ENCODE data around the gene CCDC157.

The CCDC157 gene

GRCh38 chr22:30347255-30347892, 9.4 kb upstream of the CCDC157 start:
- no peak for DNase-seq
- intact Hi-C loops (cut with DNase I), result no loop called here

DNA sequence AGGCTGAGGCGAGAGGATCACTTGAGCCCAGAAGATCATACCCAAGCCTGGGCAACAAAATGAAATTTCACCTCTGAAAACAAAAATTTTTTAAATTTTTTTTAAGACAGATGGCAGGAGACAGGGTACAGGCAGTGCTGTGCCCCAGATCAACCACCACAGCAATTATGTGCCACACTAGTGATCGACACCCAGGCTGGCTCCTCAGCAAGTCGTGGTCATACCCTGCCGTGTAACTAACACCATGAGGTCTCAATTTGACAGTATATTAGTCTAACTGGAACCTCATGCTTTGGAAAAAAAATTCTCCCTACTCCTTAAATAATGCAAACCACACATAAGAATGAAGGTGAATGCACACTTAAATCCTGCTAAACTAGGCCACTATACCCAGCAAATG, 8.4 kb upstream of the CCDC157 start:
- peak in 2 of 10 donors; percentile 5 to 29 for DNase-seq
- intact Hi-C loops (cut with DNase I), result no loop called here

- DNase-seq, result peak in 1 of 10 donors; percentile 14
Observed at GRCh38 chr22:30348809-30349208, 8.0 kb upstream of the CCDC157 start.

DNA sequence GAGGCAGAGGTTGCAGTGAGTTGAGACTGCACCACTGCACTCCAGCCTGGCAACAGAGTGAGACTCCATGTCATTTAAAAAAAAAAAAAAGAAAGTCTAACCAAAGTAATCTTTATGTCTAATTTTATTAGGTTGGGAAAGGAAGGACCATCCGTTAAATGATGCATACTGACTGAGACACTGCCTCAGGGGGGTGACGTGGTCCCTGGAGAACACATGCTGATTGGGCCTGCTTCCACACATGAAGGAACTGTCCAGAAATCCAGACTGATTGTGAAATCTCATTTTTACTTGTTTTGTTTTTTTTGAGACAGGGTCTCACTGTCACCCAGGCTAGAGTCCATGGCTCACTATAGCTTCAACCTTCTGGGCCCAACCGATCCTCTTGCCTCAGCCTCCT, 5.6 kb upstream of the CCDC157 start:
- intact Hi-C loops (cut with DNase I), result no loop called here
- DNase-seq, result peak in 2 of 10 donors; percentile 12 to 18

More at GRCh38 chr22:30348809-30349208, 8.0 kb upstream of the CCDC157 start:
- intact Hi-C loops (cut with DNase I), result no loop called here

- DNase-seq, result no peak
- intact Hi-C loops (cut with DNase I), result no loop called here
Observed at GRCh38 chr22:30354644-30355043, 2.2 kb upstream of the CCDC157 start.

GRCh38 chr22:30357236-30357570, 396 bp downstream of the CCDC157 start:
- no peak for DNase-seq
- intact Hi-C loops (cut with DNase I), result no loop called here

DNA sequence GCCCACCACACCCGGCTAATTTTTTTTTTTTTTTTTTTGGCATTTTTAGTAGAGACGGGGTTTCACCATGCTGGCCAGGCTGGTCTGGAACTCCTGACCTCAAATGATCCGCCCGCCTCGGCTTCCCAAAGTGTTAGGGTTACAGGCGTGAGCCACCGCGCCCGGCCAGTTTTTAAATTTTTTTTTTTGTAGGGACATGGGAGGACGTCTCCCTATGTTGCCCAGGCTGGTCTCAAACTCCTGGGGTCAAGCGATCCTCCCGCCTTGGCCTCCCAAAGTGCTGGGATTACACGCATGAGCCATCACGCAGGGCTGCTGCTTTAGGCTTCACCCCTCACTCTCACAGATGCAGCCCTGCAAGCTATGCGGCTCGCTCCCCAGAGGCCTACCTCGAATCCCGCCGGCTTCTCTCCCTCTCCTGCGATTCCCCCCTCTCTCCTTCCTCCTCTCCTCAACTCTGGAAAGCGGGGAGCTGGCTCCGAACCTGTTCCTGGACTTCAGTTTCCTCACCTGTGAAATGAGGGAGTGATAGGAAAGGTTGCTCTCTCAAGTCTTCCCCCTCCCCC, 926 bp downstream of the CCDC157 start:
- DNase-seq, result peak in 3 of 10 donors; percentile 68 to 82 (median 76)
- intact Hi-C loops (cut with DNase I), result no loop called here

- DNase-seq, result peak in 3 of 10 donors; percentile 11 to 24 (median 12)
- intact Hi-C loops (cut with DNase I), result no loop called here
Observed at GRCh38 chr22:30358541-30358940, 1.7 kb downstream of the CCDC157 start.

DNA sequence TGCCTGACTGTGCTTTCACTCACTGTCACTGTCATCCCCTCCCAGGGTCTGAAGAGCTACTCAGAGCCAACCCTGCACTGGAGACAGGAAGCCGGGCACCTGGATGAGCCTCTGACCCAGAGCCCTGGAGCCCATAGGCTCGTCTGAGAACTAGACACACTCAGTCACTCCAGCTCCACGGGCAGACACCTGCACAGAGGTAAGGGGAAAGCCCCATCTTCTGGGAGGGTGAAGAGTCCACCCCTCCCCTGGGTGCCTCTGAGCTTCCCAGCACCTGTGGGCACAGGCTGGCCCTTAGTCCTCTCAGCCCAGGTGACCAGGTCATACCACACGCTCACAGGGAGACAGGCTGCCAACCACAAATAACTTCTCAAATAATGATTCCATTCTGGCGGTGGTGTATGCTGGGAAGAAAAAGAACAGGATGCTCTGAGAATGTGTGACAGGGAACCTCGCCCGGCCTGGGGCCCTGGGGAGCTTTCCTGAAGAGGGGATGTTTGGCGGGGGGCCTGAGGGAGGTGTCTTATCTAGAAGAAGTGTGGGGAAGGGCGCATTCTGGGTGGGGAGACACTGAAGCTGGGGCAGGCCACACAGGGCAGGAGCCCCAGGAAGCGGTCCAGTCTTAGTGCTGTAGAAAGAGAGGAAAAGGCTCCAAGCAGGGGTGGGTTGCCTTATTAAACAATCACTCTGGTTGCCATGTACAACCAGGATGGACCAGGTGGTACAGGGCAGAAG, 5.3 kb downstream of the CCDC157 start:
- peak in 3 of 10 donors; percentile 44 to 57 (median 55) for DNase-seq
- intact Hi-C loops (cut with DNase I), result no loop called here

- DNase-seq, result peak in 3 of 10 donors; percentile 25 to 51 (median 48)
- intact Hi-C loops (cut with DNase I), result no loop called here
Observed at GRCh38 chr22:30362651-30363281, 6.0 kb downstream of the CCDC157 start.

GRCh38 chr22:30365891-30366290, 9.1 kb downstream of the CCDC157 start:
- intact Hi-C loops (cut with DNase I), result no loop called here
- DNase-seq, result peak in 3 of 10 donors; percentile 24 to 64 (median 59)

- intact Hi-C loops (cut with DNase I), result no loop called here
Observed at GRCh38 chr22:30368420-30368819, 11.6 kb downstream of the CCDC157 start.

DNA sequence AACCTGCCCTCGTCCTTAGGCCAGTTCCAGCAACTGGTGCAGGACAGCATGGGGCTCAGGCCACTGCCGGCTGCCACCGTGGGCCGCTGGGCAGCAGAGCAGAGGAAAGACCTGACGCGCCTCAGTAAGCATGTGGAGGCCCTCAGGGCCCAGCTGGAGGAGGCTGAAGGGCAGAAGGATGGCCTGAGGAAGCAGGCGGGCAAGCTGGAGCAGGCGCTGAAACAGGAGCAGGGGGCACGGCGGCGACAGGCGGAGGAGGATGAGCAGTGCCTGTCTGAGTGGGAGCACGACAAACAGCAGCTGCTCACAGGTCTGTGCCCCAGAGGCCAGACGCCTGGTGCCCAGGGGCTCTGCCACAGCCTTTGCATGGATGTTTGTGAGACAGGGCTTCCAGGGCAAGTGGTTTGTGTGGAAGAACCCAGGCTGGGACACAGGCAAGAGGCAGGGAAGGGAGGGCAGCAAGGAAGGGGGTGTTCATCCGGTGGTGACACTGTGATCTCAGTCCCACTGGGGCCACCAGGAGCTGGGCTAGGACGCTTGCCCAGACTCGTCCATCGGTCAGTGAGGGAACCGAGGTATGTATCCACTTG, 13.9 kb downstream of the CCDC157 start:
- intact Hi-C loops (cut with DNase I), result no loop called here
- no peak for DNase-seq

More at GRCh38 chr22:30368420-30368819, 11.6 kb downstream of the CCDC157 start:
- peak in 3 of 10 donors; percentile 11 to 55 (median 18) for DNase-seq

- intact Hi-C loops (cut with DNase I), result no loop called here
- peak in 1 of 10 donors; percentile 46 for DNase-seq
Observed at GRCh38 chr22:30371321-30371720, 14.5 kb downstream of the CCDC157 start.

GRCh38 chr22:30371981-30372380, 15.2 kb downstream of the CCDC157 start:
- intact Hi-C loops (cut with DNase I), result no loop called here
- no peak for DNase-seq

- intact Hi-C loops (cut with DNase I), result no loop called here
- no peak for DNase-seq
Observed at GRCh38 chr22:30372915-30373314, 16.1 kb downstream of the CCDC157 start.

DNA sequence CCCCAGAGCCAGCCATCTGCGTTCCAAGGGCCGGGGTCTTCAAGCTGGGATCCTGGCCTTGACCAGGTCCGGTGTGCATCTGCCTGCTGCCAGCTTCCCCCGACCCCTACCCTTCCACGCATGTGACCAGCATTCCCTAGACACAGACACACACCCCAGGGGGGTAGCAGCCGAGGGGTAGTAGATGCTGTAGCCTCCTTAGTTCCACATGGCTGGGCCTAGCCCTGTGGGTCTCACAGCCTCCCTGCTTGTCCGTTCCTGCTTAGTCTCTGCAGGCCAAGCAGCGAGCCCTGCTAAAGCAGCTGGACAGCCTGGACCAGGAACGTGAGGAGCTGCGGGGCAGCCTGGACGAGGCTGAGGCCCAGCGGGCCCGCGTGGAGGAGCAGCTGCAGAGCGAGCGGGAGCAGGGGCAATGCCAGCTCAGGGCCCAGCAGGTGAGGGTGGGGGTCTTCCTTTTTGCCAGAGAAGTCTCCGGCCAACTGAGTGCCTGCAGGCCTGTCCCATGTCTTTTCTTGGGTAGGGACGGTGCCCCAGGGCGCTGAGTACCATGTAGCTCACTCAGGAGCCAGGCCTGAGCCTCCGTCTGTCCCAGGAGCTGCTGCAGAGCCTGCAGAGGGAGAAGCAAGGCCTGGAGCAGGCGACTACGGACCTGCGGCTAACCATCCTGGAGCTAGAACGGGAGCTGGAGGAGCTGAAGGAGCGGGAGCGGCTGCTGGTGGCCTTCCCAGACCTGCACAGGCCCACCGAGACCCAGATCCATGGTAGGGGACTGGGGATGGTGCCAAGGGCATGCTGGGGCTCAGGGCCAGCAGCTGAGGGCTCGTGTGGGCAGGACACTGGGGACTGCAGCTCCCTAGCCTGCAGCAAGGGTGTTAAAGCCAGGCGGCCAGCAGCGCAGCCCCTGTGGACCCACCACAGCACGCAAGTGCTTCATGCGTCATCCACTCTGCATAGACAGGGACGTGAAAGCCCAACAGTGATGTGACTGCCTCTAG, 16.8 kb downstream of the CCDC157 start:
- no peak for DNase-seq
- intact Hi-C loops (cut with DNase I), result no loop called here

DNA sequence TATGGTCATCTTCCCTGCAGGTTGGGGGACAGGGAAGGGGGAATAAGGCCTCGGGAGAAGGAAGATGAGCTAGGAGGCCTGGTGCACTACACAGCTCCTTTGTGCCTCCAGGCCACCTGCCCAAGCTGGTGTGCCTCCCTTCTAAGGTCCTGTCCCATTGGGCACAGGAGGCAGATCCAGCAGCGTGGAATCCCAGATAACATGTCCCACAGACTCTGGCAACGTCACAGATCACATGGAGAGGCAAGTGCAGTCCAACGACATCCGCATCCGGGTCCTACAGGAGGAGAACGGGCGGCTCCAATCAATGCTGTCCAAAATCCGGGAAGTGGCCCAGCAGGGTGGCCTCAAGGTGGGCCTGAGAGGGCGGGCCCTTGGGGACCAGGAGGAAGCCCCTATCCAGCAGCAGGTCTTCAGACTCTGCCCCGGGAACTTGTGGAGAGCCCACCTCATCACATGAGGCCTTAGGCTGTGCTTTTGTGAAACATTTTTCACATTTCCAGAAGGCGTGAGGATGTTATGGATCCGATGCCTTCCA, 18.6 kb downstream of the CCDC157 start:
- intact Hi-C loops (cut with DNase I), result no loop called here
- DNase-seq, result no peak

DNA sequence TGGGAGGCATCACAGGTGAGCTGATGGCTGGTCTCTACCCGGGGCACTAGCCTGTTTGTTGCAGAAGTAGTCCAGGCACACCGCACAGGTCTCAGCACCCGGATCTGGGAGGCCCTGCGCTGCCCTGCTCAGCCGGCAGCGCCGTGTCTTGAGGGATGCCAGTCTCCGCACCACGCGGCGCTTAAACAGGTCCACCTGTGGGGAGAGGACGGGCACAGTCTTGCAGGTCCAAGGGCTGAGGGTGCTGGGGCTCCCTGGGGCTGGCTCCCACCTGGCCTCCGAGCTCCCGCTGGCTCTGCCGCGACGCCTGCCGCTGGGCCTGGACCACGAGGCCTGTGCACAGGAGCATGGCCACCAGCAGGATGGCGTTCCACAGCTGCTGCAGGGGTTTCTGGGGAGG, 23.2 kb downstream of the CCDC157 start:
- DNase-seq, result no peak
- intact Hi-C loops (cut with DNase I), result no loop called here
